ENCODE results near the gene DUS1L.
A peak's percentile ranks its signal among the peaks of the same experiment; 100 is the strongest.

Gene DUS1L

GRCh38 chr17:82101301-82101715, 35.7 kb upstream of the DUS1L start:
- no peak for DNase-seq (ENCODE audit: low read depth in 2 of 2, low spot score in 1 of 2)

- DNase-seq (ENCODE audit: low read depth in 2 of 2, low spot score in 1 of 2) = no peak
Observed at GRCh38 chr17:82100502-82101298, 35.1 kb upstream of the DUS1L start.

GRCh38 chr17:82098939-82099763, 33.5 kb upstream of the DUS1L start:
- DNase-seq (ENCODE audit: low read depth in 2 of 2, low spot score in 1 of 2) = no peak

- DNase-seq (ENCODE audit: low read depth in 2 of 2, low spot score in 1 of 2) = peak; percentile 80 to 85
Observed at GRCh38 chr17:82098169-82098938, 32.8 kb upstream of the DUS1L start, which contains the start of gene FASN. TSS of gene FASN (minus strand) at chr17:82098236. CDS start at chr17:82096445, 1,791 bp downstream.

GRCh38 chr17:82097919-82098168, 32.2 kb upstream of the DUS1L start:
- DNase-seq (ENCODE audit: low read depth in 2 of 2, low spot score in 1 of 2) = peak in 1 of 2 donors; percentile 34

- no peak for DNase-seq (ENCODE audit: low read depth in 2 of 2, low spot score in 1 of 2)
Observed at GRCh38 chr17:82097184-82097918, 31.7 kb upstream of the DUS1L start.

- DNase-seq (ENCODE audit: low read depth in 2 of 2, low spot score in 1 of 2) = no peak
Observed at GRCh38 chr17:82096709-82097183, 31.1 kb upstream of the DUS1L start.

- DNase-seq (ENCODE audit: low read depth in 2 of 2, low spot score in 1 of 2) = no peak
Observed at GRCh38 chr17:82095777-82096708, 30.4 kb upstream of the DUS1L start.

GRCh38 chr17:82094931-82095776, 29.6 kb upstream of the DUS1L start:
- DNase-seq (ENCODE audit: low read depth in 2 of 2, low spot score in 1 of 2) = no peak

GRCh38 chr17:82092995-82093751, 27.6 kb upstream of the DUS1L start:
- no peak for DNase-seq (ENCODE audit: low read depth in 2 of 2, low spot score in 1 of 2)

GRCh38 chr17:82092628-82092994, 27.0 kb upstream of the DUS1L start:
- DNase-seq (ENCODE audit: low read depth in 2 of 2, low spot score in 1 of 2) = no peak

GRCh38 chr17:82092094-82092586, 26.5 kb upstream of the DUS1L start:
- DNase-seq (ENCODE audit: low read depth in 2 of 2, low spot score in 1 of 2) = no peak

- no peak for DNase-seq (ENCODE audit: low read depth in 2 of 2, low spot score in 1 of 2)
Observed at GRCh38 chr17:82091264-82092066, 25.9 kb upstream of the DUS1L start.

- no peak for DNase-seq (ENCODE audit: low read depth in 2 of 2, low spot score in 1 of 2)
Observed at GRCh38 chr17:82090549-82091263, 25.1 kb upstream of the DUS1L start.

- no peak for DNase-seq (ENCODE audit: low read depth in 2 of 2, low spot score in 1 of 2)
Observed at GRCh38 chr17:82089723-82090548, 24.3 kb upstream of the DUS1L start.
